Progenitor cell of endocrine pancreas (in vitro differentiated cells): ENCODE data around the gene SLC4A7. TPM values are rescaled to one million over a fixed set of nuclear protein-coding genes. Genes with fewer than 3 reads are reported as not detected.

Experiments used
- DNase-seq: peaks from one replicate; pipeline ENCODE4 v3.0.0; 2021; ENCODE audit warnings: low spot score; ENCODE audit not compliant: unreplicated experiment
- H3K27ac Mint-ChIP-seq: 2 replicates; pipeline ENCODE4 v1.8.0; 2021; ENCODE audit warnings: mild to moderate bottlenecking, moderate library complexity, mixed read lengths
- H3K27me3 Mint-ChIP-seq: 2 replicates; pipeline ENCODE4 v1.8.0; 2021; ENCODE audit warnings: mixed read lengths
- H3K36me3 Mint-ChIP-seq: 2 replicates; pipeline ENCODE4 v1.8.0; 2022; ENCODE audit warnings: mixed read lengths; ENCODE audit not compliant: insufficient read depth
- H3K4me1 Mint-ChIP-seq: 2 replicates; pipeline ENCODE4 v1.8.0; 2021; ENCODE audit warnings: low read depth, mixed read lengths
- H3K4me3 Mint-ChIP-seq: 2 replicates; pipeline ENCODE4 v1.8.0; 2021; ENCODE audit warnings: low read depth, mild to moderate bottlenecking, moderate library complexity, mixed read lengths
- H3K9me3 Mint-ChIP-seq: 2 replicates; pipeline ENCODE4 v1.8.0; 2021; ENCODE audit warnings: low read depth, mixed read lengths
- CTCF ChIP-seq: fragments of 200-600 bp; sonication (generic); IDR thresholded peaks from one replicate; pipeline ENCODE4 v1.5.0; 2021; ENCODE audit warnings: antibody characterized with exemption, mild to moderate bottlenecking; ENCODE audit not compliant: unreplicated experiment
- total RNA-seq: library from RNA; stranded (reverse); gene quantifications from 2 replicates; pipeline ENCODE4 v1.2.1, GENCODE V29; 2021

The SLC4A7 gene
- total RNA-seq, 1 donor from 2014 or later = 69.7 TPM

- no peak overlapping the region for H3K4me3 Mint-ChIP-seq
- DNase-seq = no peak
- H3K9me3 Mint-ChIP-seq = peaks cover 10% of the 10 kb centered on the region
- H3K27ac Mint-ChIP-seq = no peak overlapping the region
- peaks cover 25% of the 10 kb centered on the region for H3K36me3 Mint-ChIP-seq
- no peaks in the 10 kb centered on the region for H3K27me3 Mint-ChIP-seq
- no peak for TF ChIP-seq CTCF
- no peaks in the 10 kb centered on the region for H3K4me1 Mint-ChIP-seq
These were observed 25.3 kb downstream of the SLC4A7 start for GRCh38 chr3:27458929-27459328.

DNA sequence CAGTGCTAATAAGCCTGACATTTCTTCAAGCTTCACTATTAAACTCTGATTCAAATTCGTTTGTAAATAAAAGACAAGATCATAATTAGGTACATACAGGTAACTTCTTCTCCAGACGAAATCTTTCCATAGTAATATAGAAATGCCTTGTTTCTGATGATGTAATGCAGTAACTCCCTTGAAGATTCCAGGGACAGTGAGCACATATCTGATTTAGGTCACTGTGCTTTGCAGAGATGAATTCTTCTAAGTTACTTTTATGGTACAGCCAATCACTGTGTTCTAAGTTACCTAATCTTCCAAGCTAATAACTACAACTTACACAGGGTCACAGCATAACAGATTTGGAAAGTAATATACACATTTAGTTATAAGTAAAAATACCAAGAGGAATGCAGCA is 27.6 kb downstream of the SLC4A7 start:
- Mint-ChIP-seq H3K4me1 (no peaks in the 10 kb centered on the region), H3K4me3 (no peak overlapping the region), H3K36me3 (peaks cover 12% of the 10 kb centered on the region), H3K27ac (no peak overlapping the region), H3K27me3 (no peaks in the 10 kb centered on the region), H3K9me3 (no peaks in the 10 kb centered on the region)
- TF ChIP-seq CTCF = no peak
- DNase-seq = no peak

- no peak overlapping the region for H3K27ac Mint-ChIP-seq
- peaks cover 6% of the 10 kb centered on the region for H3K36me3 Mint-ChIP-seq
- H3K4me1 Mint-ChIP-seq = peaks cover 5% of the 10 kb centered on the region
- no peak for DNase-seq
- TF ChIP-seq CTCF = no peak
- no peak overlapping the region for H3K4me3 Mint-ChIP-seq
- H3K9me3 Mint-ChIP-seq = no peaks in the 10 kb centered on the region
- no peaks in the 10 kb centered on the region for H3K27me3 Mint-ChIP-seq
These were observed 29.3 kb downstream of the SLC4A7 start for GRCh38 chr3:27454914-27455313.

GRCh38 chr3:27454461-27454860 is 29.7 kb downstream of the SLC4A7 start:
- no peak for TF ChIP-seq CTCF
- H3K4me3 Mint-ChIP-seq = no peak overlapping the region
- H3K27ac Mint-ChIP-seq = peak overlapping the region; percentile 33
- no peaks in the 10 kb centered on the region for H3K9me3 Mint-ChIP-seq
- H3K4me1 Mint-ChIP-seq = peaks cover 10% of the 10 kb centered on the region
- no peaks in the 10 kb centered on the region for H3K27me3 Mint-ChIP-seq
- no peak for DNase-seq
- peaks cover 6% of the 10 kb centered on the region for H3K36me3 Mint-ChIP-seq

DNA sequence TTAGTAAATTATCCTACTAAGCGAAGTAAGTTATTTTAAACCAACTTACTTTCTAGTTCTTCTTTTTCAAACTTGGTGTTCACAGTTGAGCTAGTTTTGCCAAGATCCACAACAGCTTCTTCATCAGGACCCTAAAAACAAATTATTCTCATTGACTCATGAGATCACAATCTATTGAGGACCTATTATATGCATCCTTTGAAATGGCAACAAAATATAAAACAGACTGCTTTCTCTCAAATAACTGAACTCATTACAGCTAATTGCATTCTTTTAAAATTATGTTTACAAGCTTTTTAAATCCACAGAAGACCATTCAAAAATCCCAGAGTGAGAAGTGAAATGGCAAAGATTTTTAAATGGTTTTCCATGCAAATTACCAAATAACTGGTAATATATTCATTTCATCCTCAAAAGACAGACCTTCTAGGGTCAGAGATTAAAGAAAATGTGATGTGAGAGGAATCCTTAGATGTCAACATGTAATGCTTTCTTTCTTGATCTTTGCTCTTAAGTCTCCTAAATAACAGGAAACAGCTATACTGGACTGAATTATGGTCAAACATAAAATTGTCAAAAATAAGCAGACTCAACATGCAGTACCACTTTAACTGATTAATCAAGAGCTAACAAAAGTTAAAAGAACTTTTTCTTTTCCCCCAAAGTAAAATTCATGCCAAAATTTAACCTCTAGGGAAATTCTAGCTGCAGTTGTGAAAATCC is 31.7 kb downstream of the SLC4A7 start:
- H3K27ac Mint-ChIP-seq = no peak overlapping the region
- no peak overlapping the region for H3K4me3 Mint-ChIP-seq
- no peaks in the 10 kb centered on the region for H3K27me3 Mint-ChIP-seq
- TF ChIP-seq CTCF = no peak
- H3K36me3 Mint-ChIP-seq = peaks cover 9% of the 10 kb centered on the region
- DNase-seq = no peak
- H3K9me3 Mint-ChIP-seq = no peaks in the 10 kb centered on the region
- H3K4me1 Mint-ChIP-seq = peaks cover 10% of the 10 kb centered on the region
